ENCODE results near the gene CLK3.

Gene CLK3

DNA sequence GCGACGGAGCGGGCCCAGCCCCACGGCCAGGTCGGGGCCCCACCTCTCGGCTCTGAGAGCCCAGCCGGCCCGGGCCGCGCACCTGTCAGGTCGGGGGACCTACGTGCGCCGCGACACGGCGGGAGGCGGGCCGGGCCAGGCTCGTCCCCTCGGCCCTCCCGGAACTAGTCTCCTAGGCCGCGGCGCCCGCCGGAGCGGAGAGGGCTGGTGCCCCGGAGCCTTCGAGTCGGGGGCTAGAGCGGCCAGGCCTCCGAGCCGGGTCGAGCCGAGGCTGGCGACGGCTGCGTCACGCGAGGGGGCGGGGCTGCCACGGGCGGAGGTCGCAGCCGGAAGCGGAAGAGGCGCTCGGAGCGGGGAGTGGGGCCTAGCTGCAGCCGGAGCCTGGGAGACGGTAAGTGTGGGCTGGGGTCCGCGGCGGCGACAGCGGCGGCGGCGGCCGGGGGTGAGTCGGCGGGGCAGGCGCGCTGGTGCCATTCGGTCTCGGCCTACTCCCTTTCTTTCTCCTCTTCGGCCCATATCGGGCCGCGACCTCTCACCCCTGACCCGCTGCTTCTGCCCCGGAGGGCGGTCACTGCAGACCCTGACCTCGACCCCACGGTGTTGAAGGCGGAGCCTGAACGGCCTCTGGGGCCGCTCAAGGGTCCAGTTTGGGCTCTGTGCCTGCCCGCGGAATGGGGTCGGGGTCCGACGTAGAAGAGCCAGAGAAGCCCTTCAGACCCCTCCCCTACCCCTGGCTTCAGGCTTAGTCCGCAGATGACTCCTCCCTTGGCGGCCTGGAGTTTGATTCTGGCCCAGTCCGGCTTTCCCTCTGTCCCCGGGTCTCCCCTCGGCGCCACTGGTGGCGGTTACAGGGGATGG, at the start of gene CLK3:
Gene CLK3 (plus strand): TSS at position 329 of the 858 bp plus-strand sequence. CDS start 3,361 bp downstream, outside the sequence.
- H3K36me3 ChIP-seq (ENCODE audit: insufficient read depth, low read depth, low read length) = peaks cover 19% of the 10 kb centered on the region
- no peaks in the 10 kb centered on the region for H3K9me3 ChIP-seq (ENCODE audit: insufficient read depth, low read depth, low read length)
- peak within 1 kb of the TSS; percentile 89 for H3K9ac ChIP-seq (ENCODE audit: low read depth, low read length)
- H3K27ac ChIP-seq (ENCODE audit: low read length) = peak within 1 kb of the TSS; percentile 52
- peaks cover 28% of the 10 kb centered on the region for H3K27me3 ChIP-seq (ENCODE audit: insufficient read depth, low read length)
- peak within 1 kb of the TSS; percentile 97 for H3K4me3 ChIP-seq (ENCODE audit: low read length)
- H3K4me1 ChIP-seq (ENCODE audit: insufficient read depth, low read length) = peaks cover 7% of the 10 kb centered on the region

DNA sequence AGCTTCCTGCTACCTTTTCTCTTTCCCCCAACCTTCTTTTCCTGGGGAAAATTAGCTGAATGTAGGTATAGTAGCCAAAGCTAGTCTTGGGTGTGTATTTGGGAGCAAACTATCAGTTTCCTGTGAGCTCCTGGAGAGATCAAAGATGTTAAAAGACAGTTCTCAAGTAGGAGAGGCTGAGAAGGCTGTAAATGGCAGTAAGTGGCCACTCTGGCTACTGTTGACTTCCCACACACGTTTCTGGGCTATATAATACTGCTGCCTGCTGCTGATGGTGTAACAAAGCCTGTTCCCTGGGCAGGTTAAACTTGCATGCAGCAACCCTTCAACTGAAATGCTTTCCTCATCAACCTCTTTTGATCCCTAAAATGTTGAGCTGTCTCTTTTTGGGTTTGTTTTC, 47.0 kb upstream of the CLK3 start:
- Histone ChIP-seq H3K4me3 (ENCODE audit: low read length) (no peak overlapping the region), H3K27ac (ENCODE audit: low read length) (no peak overlapping the region), H3K9ac (ENCODE audit: low read depth, low read length) (no peak overlapping the region), H3K27me3 (ENCODE audit: insufficient read depth, low read length) (no peaks in the 10 kb centered on the region), H3K9me3 (ENCODE audit: insufficient read depth, low read depth, low read length) (no peaks in the 10 kb centered on the region), H3K4me1 (ENCODE audit: insufficient read depth, low read length) (no peaks in the 10 kb centered on the region), H3K36me3 (ENCODE audit: insufficient read depth, low read depth, low read length) (peaks cover 85% of the 10 kb centered on the region)

DNA sequence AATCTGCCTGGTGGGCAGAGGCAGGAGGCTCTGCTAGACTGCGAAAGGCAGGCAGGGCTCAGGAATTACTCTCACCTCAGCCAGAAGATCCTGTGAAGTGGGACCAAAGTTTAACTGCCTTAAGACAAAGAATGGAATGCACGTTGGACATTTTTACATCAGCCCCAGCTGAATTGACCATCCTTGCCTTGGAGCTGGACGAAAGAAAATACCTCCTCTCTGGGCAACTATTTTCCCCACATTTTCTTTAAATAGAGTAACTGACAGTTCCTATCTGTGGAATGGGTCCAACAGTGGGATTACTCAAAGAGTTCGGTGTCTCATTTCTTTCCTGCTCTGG, 45.9 kb upstream of the CLK3 start:
- Histone ChIP-seq H3K27me3 (ENCODE audit: insufficient read depth, low read length) (no peaks in the 10 kb centered on the region), H3K4me1 (ENCODE audit: insufficient read depth, low read length) (no peaks in the 10 kb centered on the region), H3K4me3 (ENCODE audit: low read length) (no peak overlapping the region), H3K9ac (ENCODE audit: low read depth, low read length) (no peak overlapping the region), H3K36me3 (ENCODE audit: insufficient read depth, low read depth, low read length) (peaks cover 88% of the 10 kb centered on the region), H3K27ac (ENCODE audit: low read length) (no peak overlapping the region), H3K9me3 (ENCODE audit: insufficient read depth, low read depth, low read length) (no peaks in the 10 kb centered on the region)

DNA sequence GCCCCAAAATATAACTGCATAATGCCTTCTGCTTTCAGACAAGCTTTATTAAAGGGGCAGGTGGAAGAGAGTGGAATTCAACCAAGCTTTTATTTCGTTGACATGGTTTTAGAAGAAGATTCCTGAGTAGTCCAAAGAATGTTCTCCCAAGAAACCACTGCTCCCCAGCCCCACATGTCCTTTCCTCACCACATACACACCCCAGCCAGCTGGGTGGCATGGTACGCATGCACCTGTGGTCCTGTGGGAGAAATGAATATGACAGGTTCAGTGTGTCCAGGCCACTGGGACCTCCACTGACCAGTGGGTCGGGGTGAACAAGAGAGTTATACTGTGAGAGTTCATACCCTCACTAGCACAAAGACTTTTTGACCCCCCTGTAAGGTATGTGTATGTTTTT, 44.4 kb upstream of the CLK3 start:
- Histone ChIP-seq H3K9ac (ENCODE audit: low read depth, low read length) (no peak overlapping the region), H3K9me3 (ENCODE audit: insufficient read depth, low read depth, low read length) (no peaks in the 10 kb centered on the region), H3K36me3 (ENCODE audit: insufficient read depth, low read depth, low read length) (peaks cover 93% of the 10 kb centered on the region), H3K4me3 (ENCODE audit: low read length) (no peak overlapping the region), H3K4me1 (ENCODE audit: insufficient read depth, low read length) (no peaks in the 10 kb centered on the region), H3K27ac (ENCODE audit: low read length) (no peak overlapping the region), H3K27me3 (ENCODE audit: insufficient read depth, low read length) (no peaks in the 10 kb centered on the region)

DNA sequence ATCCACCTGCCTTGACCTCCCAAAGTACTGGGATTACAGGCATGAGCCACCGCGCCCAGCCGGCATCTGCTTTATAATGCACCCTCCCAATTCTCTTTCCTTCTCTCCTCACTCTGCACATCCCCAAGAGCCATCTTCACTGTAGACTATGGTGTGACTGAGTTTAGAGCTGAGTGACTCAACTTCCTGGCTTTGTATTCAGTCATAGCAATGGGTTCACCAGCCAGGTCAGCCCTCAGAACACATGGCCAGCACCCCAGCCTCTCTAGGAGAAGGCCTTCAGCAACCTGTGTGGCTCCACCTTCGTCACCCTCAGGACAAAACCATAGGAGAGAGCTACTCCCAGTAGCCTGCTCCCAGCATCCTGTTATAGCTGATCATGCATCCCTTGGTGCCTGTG, 41.6 kb upstream of the CLK3 start:
- Histone ChIP-seq H3K27ac (ENCODE audit: low read length) (no peak overlapping the region), H3K9me3 (ENCODE audit: insufficient read depth, low read depth, low read length) (no peaks in the 10 kb centered on the region), H3K27me3 (ENCODE audit: insufficient read depth, low read length) (no peaks in the 10 kb centered on the region), H3K4me1 (ENCODE audit: insufficient read depth, low read length) (no peaks in the 10 kb centered on the region), H3K9ac (ENCODE audit: low read depth, low read length) (no peak overlapping the region), H3K36me3 (ENCODE audit: insufficient read depth, low read depth, low read length) (peaks cover 94% of the 10 kb centered on the region), H3K4me3 (ENCODE audit: low read length) (no peak overlapping the region)

DNA sequence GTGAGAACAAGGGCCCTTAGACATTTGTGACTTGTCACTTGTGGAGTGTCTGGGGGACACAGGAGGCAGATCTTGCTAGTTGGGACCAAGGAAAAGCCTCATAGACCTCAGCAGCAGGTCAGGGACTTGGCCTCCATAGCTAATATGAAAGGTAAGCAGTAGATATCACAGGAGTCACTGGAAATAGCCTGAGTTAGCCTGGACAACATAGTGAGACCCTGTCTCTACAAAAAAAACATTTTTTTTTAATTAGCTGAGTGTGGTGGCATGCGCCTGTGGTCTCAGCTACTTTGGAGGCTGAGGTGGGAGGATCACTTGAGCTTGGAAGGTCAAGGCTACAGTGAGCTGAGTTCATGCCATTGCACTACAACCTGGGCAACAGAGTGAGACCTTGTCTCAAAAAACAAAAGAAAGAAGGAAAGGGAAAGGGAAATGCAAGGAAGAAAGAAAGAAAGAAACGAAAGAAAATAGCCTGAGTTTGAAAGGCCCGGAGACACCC, 37.1 kb upstream of the CLK3 start:
- no peaks in the 10 kb centered on the region for H3K9me3 ChIP-seq (ENCODE audit: insufficient read depth, low read depth, low read length)
- no peaks in the 10 kb centered on the region for H3K4me1 ChIP-seq (ENCODE audit: insufficient read depth, low read length)
- H3K27me3 ChIP-seq (ENCODE audit: insufficient read depth, low read length) = no peaks in the 10 kb centered on the region
- H3K9ac ChIP-seq (ENCODE audit: low read depth, low read length) = no peak overlapping the region
- peaks cover 90% of the 10 kb centered on the region for H3K36me3 ChIP-seq (ENCODE audit: insufficient read depth, low read depth, low read length)
- H3K27ac ChIP-seq (ENCODE audit: low read length) = no peak overlapping the region
- no peak overlapping the region for H3K4me3 ChIP-seq (ENCODE audit: low read length)

DNA sequence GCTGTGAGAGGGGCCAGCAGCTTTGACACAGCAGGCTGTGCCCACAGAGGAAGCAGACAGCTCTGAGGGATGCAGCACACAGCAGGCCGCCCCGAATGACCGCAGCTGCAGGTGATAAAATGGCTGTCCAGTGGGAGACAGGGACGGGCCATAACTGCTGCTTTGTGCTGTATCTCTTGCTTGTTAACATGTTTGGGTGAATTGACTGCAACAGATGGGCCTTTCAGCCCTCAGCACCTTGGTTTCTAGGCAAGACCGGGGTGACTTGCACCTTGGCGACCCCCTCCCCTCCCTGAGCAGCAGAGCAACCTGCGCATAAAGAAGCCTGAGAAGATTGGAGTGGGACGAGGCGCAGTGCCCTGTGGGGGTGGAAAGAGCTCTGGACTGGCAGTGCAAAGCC, 36.6 kb upstream of the CLK3 start:
- Histone ChIP-seq H3K27ac (ENCODE audit: low read length) (no peak overlapping the region), H3K9me3 (ENCODE audit: insufficient read depth, low read depth, low read length) (no peaks in the 10 kb centered on the region), H3K27me3 (ENCODE audit: insufficient read depth, low read length) (no peaks in the 10 kb centered on the region), H3K4me3 (ENCODE audit: low read length) (no peak overlapping the region), H3K4me1 (ENCODE audit: insufficient read depth, low read length) (no peaks in the 10 kb centered on the region), H3K36me3 (ENCODE audit: insufficient read depth, low read depth, low read length) (peaks cover 90% of the 10 kb centered on the region), H3K9ac (ENCODE audit: low read depth, low read length) (no peak overlapping the region)

DNA sequence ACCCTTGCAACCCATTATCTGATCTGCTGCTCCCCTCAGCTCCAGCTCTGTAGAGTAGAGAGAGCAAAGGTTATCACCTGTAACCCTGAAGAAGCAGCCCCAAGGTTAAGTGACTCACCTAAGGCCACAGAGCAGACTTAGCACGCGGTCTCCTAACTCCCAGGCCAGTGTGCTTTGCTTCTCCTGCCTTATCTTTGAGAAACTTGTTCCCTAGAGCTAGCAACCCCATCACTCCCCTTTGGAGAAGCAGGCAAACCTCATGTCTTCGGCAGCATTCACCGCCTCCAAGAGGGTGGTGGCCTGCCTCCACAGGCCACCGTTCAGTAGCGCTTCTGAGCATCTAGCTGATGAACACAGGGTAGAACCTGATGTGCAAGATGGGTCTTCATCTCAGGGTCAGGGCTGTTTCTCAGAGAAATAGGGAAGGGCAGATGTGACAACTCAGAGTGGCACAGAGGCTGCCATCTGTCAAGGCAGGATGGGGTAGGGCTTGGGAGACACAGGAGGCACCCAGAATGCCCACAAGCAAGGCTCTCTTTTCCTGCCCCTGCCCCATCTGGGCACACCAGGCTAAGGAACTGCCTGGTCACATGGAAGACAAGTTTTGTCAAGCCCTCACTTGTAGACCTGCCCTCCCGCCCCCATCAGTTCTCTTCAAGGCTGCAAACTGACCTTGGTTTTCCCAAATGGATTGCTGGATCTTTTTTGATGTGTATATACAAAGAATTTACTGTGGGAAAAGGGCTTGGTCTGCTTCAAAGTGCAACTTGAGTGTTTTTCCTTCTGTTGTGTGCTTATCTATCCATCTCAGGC, 34.9 kb upstream of the CLK3 start:
- no peaks in the 10 kb centered on the region for H3K9me3 ChIP-seq (ENCODE audit: insufficient read depth, low read depth, low read length)
- no peak overlapping the region for H3K4me3 ChIP-seq (ENCODE audit: low read length)
- peaks cover 89% of the 10 kb centered on the region for H3K36me3 ChIP-seq (ENCODE audit: insufficient read depth, low read depth, low read length)
- no peaks in the 10 kb centered on the region for H3K4me1 ChIP-seq (ENCODE audit: insufficient read depth, low read length)
- no peak overlapping the region for H3K9ac ChIP-seq (ENCODE audit: low read depth, low read length)
- H3K27ac ChIP-seq (ENCODE audit: low read length) = no peak overlapping the region
- H3K27me3 ChIP-seq (ENCODE audit: insufficient read depth, low read length) = no peaks in the 10 kb centered on the region

DNA sequence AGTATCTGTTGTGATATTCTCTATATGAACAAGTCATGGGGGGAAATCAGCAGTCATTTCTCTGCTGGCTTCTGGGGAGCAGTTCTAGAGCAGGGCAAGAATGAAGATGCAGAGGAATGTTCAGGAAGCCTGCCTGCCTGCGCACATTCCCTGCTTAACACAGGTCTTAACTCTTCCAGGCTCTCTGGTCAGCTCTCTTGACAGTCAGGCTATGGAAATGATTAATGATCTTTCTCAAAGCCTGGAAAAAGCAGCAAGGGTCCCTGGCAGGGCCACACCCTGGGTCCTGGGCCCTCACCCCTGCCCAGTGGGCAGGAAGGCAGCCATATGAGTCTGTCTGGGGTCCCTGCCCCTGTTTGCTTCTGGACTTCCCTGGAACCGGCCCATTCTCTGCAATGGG, 31.4 kb upstream of the CLK3 start:
- no peaks in the 10 kb centered on the region for H3K27me3 ChIP-seq (ENCODE audit: insufficient read depth, low read length)
- peaks cover 4% of the 10 kb centered on the region; the same call in 1 of the 2 replicates for H3K4me1 ChIP-seq (ENCODE audit: insufficient read depth, low read length)
- H3K4me3 ChIP-seq (ENCODE audit: low read length) = no peak overlapping the region
- no peak overlapping the region for H3K27ac ChIP-seq (ENCODE audit: low read length)
- no peak overlapping the region for H3K9ac ChIP-seq (ENCODE audit: low read depth, low read length)
- H3K9me3 ChIP-seq (ENCODE audit: insufficient read depth, low read depth, low read length) = no peaks in the 10 kb centered on the region
- H3K36me3 ChIP-seq (ENCODE audit: insufficient read depth, low read depth, low read length) = peaks cover 75% of the 10 kb centered on the region

DNA sequence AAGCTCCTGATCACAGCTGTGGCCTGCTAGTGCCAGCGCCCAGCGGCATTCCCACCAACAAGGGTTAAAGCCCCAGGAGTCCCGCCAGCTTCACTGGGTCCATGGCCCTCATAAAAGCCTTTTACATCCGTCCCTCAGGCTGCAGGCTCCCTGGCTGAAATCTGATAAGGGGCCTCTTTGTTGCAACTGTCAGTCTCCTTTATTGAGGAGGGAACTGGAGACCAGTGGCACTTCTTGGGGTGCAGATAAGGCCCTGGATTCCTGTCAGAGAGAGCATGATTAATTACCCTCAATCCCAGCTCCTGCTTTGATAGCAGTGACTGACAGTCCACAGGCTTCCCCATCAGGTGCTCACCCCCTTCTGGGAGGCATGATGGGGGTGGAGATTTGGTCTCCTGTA, 30.9 kb upstream of the CLK3 start:
- H3K4me1 ChIP-seq (ENCODE audit: insufficient read depth, low read length) = peaks cover 4% of the 10 kb centered on the region; the same call in 1 of the 2 replicates
- no peaks in the 10 kb centered on the region for H3K9me3 ChIP-seq (ENCODE audit: insufficient read depth, low read depth, low read length)
- no peaks in the 10 kb centered on the region for H3K27me3 ChIP-seq (ENCODE audit: insufficient read depth, low read length)
- H3K9ac ChIP-seq (ENCODE audit: low read depth, low read length) = no peak overlapping the region
- no peak overlapping the region for H3K27ac ChIP-seq (ENCODE audit: low read length)
- H3K36me3 ChIP-seq (ENCODE audit: insufficient read depth, low read depth, low read length) = peaks cover 75% of the 10 kb centered on the region
- H3K4me3 ChIP-seq (ENCODE audit: low read length) = no peak overlapping the region

DNA sequence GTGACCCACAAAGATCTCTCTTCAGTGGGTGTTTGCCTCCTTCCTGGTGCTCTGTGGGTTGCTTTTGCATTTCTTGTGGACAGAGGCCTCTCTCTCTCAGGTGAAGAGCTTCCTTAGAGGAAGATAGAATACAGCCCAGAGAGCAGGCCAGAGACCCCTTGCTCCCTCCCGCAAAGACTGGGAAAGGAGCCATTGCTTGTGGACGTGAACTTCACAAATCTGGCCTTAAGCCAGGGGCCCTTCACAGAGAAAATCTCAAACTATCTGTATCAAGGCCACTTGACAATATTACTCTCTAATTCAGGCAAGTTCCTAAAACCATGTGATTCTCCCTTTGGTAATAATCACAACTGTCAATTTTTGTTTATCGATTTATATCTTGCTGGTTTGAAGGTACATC, 30.4 kb upstream of the CLK3 start:
- H3K4me1 ChIP-seq (ENCODE audit: insufficient read depth, low read length) = peaks cover 4% of the 10 kb centered on the region; the same call in 1 of the 2 replicates
- H3K4me3 ChIP-seq (ENCODE audit: low read length) = no peak overlapping the region
- H3K27me3 ChIP-seq (ENCODE audit: insufficient read depth, low read length) = no peaks in the 10 kb centered on the region
- H3K9ac ChIP-seq (ENCODE audit: low read depth, low read length) = no peak overlapping the region
- H3K36me3 ChIP-seq (ENCODE audit: insufficient read depth, low read depth, low read length) = peaks cover 75% of the 10 kb centered on the region
- H3K9me3 ChIP-seq (ENCODE audit: insufficient read depth, low read depth, low read length) = no peaks in the 10 kb centered on the region
- H3K27ac ChIP-seq (ENCODE audit: low read length) = no peak overlapping the region

DNA sequence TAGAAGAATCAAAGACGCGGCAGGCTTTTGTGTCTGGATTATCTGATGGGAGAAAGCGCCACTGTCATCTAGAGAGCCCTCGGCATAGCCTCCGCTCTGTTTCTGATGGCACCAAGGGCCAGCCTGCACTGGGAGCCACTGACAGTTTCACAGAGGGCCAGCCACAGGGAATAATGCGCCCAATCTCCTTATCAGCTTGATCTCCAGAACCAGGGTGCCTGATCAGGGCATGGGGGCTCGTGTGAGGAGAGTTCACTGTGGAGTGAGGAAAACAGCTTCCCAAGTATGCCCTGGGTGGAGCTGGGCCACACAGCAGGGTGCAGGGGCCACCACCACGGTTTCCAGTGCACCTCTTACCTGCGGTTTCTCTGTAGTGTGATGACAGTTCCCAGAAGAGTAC, 29.8 kb upstream of the CLK3 start:
- peaks cover 4% of the 10 kb centered on the region; the same call in 1 of the 2 replicates for H3K4me1 ChIP-seq (ENCODE audit: insufficient read depth, low read length)
- H3K9ac ChIP-seq (ENCODE audit: low read depth, low read length) = no peak overlapping the region
- no peak overlapping the region for H3K4me3 ChIP-seq (ENCODE audit: low read length)
- H3K27ac ChIP-seq (ENCODE audit: low read length) = no peak overlapping the region
- no peaks in the 10 kb centered on the region for H3K9me3 ChIP-seq (ENCODE audit: insufficient read depth, low read depth, low read length)
- no peaks in the 10 kb centered on the region for H3K27me3 ChIP-seq (ENCODE audit: insufficient read depth, low read length)
- H3K36me3 ChIP-seq (ENCODE audit: insufficient read depth, low read depth, low read length) = peaks cover 75% of the 10 kb centered on the region

Data from iPS-20b (cell line).